Suprapubic skin (tissue), 4 donors: ENCODE results near the gene HBEGF.

Source experiments
- EP300 ChIP-seq: sonication (generic); formaldehyde crosslinking; IDR thresholded peaks from one replicate; pipeline ENCODE4 v1.6.1; 2017; ENCODE audit warnings: antibody characterized with exemption
- POLR2A ChIP-seq, 2 donors: fragments of 450-650 bp; IDR thresholded peaks; one replicate each; pipeline ENCODE4 v1.6.1; 2017; ENCODE audit warnings: antibody characterized with exemption in 2 of 2, mild to moderate bottlenecking in 2 of 2, moderate library complexity in 2 of 2
- POLR2AphosphoS5 ChIP-seq, 3 donors: sonication (generic); formaldehyde crosslinking; IDR thresholded peaks; one replicate each; pipeline ENCODE4 v1.6.1; 2017; ENCODE audit warnings: antibody characterized with exemption in 3 of 3
- TF ChIP-seq, protein P1 (sequence below), 2 donors: fragments of 200-600 bp in 1 of 2; fragments of 450-650 bp in 1 of 2; sonication (generic) in 1 of 2; IDR thresholded peaks; one replicate each; pipeline ENCODE4 v1.5.1; 2016 to 2019; ENCODE audit warnings: antibody characterized with exemption in 2 of 2, mild to moderate bottlenecking in 1 of 2, moderate library complexity in 1 of 2

DNA sequence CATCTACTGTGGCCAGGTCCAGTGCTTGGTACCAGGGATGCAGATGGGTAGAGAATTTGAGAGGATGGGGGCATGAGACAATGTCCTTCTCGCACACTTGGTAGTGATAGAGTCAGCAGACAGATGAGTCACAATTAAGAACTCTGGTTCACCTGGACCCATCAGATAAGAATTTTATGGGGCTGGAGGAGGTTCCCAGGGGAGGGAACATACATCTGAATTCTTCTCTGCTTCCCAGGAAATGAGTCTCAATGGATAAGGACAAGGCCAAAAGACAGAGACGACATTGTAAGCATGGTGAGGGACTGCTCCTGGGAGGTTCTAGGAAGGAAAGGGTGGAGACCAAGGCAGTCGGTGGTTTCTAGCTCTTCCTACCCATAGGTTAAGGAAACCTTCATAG lies 18.9 kb upstream of the HBEGF start:
- TF ChIP-seq, protein P1, sequence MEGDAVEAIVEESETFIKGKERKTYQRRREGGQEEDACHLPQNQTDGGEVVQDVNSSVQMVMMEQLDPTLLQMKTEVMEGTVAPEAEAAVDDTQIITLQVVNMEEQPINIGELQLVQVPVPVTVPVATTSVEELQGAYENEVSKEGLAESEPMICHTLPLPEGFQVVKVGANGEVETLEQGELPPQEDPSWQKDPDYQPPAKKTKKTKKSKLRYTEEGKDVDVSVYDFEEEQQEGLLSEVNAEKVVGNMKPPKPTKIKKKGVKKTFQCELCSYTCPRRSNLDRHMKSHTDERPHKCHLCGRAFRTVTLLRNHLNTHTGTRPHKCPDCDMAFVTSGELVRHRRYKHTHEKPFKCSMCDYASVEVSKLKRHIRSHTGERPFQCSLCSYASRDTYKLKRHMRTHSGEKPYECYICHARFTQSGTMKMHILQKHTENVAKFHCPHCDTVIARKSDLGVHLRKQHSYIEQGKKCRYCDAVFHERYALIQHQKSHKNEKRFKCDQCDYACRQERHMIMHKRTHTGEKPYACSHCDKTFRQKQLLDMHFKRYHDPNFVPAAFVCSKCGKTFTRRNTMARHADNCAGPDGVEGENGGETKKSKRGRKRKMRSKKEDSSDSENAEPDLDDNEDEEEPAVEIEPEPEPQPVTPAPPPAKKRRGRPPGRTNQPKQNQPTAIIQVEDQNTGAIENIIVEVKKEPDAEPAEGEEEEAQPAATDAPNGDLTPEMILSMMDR (IDR thresholded peaks at IDR 0.05), result no peak
- TF ChIP-seq POLR2A (IDR thresholded peaks at IDR 0.05), result no peak
- TF ChIP-seq EP300, result no peak
- TF ChIP-seq POLR2AphosphoS5 (IDR thresholded peaks at IDR 0.05), result no peak
